T-helper 2 cell treated with Interferon-gamma antibody and Interleukin-4, amounts not matched to agents 5 μg/mL and 100 μg/mL, for 36 hours (primary cell): Measurements from ENCODE around the gene DUSP22.

Experiments
- DNase-seq: peaks from one replicate; pipeline ENCODE4 v3.0.0; 2021; ENCODE audit warnings: low spot score
- H3K27ac Mint-ChIP-seq: one replicate; pipeline ENCODE4 v1.8.0; 2021; ENCODE audit warnings: mild to moderate bottlenecking, mixed read lengths
- H3K27me3 Mint-ChIP-seq: one replicate; pipeline ENCODE4 v1.8.0; 2021; ENCODE audit warnings: low read depth, mixed read lengths
- H3K36me3 Mint-ChIP-seq: one replicate; pipeline ENCODE4 v1.8.0; 2021; ENCODE audit warnings: low read depth, mixed read lengths
- H3K4me1 Mint-ChIP-seq: one replicate; pipeline ENCODE4 v1.8.0; 2021; ENCODE audit warnings: low read depth, mixed read lengths
- H3K4me3 Mint-ChIP-seq: one replicate; pipeline ENCODE4 v1.8.0; 2022; ENCODE audit warnings: mild to moderate bottlenecking, moderate library complexity, mixed read lengths
- H3K9me3 Mint-ChIP-seq: one replicate; pipeline ENCODE4 v1.8.0; 2021; ENCODE audit warnings: mixed read lengths

DUSP22 gene

DNA sequence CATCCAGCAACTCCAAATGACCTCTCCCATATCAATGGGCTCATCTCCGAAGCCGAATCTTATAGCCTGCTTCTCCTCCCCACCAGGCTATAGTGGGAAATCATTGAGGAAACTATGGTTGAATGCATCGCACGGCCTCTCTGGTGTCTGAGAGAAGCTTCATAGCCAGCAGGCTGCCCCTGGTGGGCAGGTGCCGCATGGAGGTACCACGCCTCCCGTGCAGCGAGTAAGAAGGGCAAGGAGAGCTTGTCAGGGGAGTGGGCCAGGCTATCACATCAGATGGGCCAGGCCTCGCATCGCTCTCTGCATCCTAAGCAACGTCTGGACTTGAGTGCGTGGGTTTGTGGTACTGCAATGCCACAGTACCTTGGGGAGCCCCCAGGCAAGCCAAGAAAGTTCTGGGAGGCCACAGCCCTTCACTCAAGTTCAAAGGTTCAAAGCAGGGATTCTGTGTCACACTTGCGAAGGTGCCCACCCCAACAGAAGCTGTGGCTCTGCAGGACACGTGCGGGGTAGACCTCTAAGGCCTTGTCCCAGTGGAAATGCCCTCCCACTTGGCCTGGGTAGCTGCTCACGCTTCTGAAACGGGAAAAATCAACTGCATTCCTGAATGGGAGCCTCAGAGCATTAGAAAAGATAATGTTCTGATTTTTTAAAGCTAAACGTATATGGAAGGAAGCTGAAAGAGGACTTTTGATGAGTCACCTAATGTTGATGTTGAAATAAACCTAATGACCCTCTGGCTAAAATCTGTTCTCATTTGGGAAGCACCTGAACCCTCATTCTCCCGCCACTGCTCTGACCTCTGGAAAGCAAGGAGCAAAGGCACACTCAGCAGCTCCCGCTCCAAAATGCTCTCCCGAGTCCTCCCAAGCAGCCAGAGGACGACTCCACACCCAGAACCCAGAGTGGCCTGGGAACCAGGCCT lies 90.9 kb downstream of the DUSP22 start:
- no peaks in the 10 kb centered on the region for H3K36me3 Mint-ChIP-seq
- peaks cover 5% of the 10 kb centered on the region for H3K27me3 Mint-ChIP-seq
- H3K4me1 Mint-ChIP-seq: peaks cover 11% of the 10 kb centered on the region
- DNase-seq: no peak
- no peak overlapping the region for H3K4me3 Mint-ChIP-seq
- no peak overlapping the region for H3K27ac Mint-ChIP-seq
- no peaks in the 10 kb centered on the region for H3K9me3 Mint-ChIP-seq

DNA sequence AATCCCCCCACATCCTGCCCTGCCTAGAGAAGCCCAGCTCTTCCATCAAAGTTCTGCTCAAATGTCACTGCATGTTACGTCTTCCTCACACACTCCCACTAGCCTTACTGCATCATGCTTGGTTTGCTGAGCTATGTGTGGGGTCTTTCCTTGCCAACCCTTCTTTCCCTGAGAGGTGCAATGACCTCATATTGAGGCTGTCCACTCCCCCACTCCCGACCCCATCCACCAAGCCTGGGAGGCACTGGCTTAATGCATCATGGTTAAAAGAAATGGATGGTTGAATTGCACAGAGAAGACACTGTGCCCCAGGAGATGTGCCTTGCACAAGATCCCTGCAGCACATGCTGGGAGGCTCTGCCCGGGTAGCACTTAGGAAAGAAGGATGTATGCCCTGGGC lies 91.6 kb downstream of the DUSP22 start:
- H3K9me3 Mint-ChIP-seq: no peaks in the 10 kb centered on the region
- H3K27me3 Mint-ChIP-seq: peaks cover 5% of the 10 kb centered on the region
- no peak overlapping the region for H3K4me3 Mint-ChIP-seq
- DNase-seq: no peak
- peaks cover 16% of the 10 kb centered on the region for H3K4me1 Mint-ChIP-seq
- no peaks in the 10 kb centered on the region for H3K36me3 Mint-ChIP-seq
- H3K27ac Mint-ChIP-seq: no peak overlapping the region

DNA sequence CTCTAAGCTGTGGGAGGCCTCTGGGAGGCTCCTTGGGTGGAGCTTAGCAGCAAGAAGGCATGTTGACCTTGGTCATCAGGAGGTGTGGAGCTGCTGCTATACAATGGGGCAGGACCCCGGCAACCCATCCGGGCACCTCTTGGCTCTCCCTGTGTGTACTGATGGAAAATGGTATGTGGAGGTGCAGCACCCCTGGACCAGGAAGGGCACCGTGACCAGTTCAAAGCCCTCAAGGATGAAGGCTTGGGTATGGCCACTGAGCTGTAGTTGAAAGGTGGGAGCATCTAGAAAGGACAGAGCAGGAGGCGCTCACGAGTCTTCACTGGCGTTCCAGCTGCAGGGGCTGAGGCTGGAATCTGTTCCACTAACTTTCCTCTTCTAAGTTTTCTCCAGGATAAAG lies 92.6 kb downstream of the DUSP22 start:
- H3K9me3 Mint-ChIP-seq: no peaks in the 10 kb centered on the region
- peaks cover 5% of the 10 kb centered on the region for H3K27me3 Mint-ChIP-seq
- peaks cover 24% of the 10 kb centered on the region for H3K4me1 Mint-ChIP-seq
- no peak for DNase-seq
- no peak overlapping the region for H3K27ac Mint-ChIP-seq
- no peaks in the 10 kb centered on the region for H3K36me3 Mint-ChIP-seq
- no peak overlapping the region for H3K4me3 Mint-ChIP-seq

DNA sequence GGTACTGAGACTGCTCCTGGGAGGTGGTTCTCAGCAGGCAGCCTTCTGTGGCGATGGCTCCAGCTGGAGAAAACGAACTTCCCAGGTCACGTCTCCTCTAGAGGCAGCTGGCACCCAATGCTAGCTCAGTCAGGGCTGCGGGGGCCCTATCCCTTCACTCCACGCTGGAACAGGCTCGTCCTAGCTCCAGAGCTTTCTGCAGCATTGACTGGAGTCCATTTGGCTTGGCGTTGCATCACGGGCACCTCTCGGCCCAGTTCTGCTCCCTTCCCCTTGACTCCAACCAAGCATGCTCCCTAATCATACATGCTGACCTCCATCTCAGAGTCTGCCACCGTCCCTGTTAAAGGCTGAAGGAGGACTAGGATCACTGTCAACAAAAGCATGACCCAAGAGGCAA lies 93.3 kb downstream of the DUSP22 start:
- Mint-ChIP-seq H3K4me3 (no peak overlapping the region), H3K27me3 (peaks cover 2% of the 10 kb centered on the region), H3K27ac (no peak overlapping the region), H3K4me1 (peaks cover 27% of the 10 kb centered on the region), H3K9me3 (no peaks in the 10 kb centered on the region), H3K36me3 (no peaks in the 10 kb centered on the region)
- no peak for DNase-seq

DNA sequence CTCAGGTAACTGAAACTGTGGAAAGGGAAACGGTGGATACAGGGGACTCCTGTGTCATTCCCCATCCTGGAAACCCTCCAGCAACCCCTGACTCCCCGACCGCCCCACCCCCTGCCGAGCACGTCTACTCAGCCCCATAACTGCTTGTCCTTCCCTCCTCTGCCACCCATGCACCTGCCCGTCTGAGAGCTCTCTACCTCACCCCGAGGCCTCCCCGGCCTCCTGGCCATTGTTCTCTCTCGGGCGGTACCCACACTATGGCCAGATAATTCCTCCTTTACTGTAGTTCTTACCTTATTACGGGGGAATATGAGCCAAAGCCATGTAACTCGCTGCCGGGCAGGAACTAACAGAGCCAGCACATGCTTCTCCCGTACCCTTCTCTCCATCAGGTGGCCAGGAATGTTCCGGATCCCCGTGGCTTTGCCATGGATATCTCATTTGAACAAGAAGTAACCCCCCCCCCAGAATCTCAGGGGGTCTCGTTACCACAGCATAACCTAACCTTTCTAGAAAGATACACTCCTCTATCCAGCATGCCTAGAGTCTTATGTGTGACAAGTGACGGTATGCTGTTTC lies 94.5 kb downstream of the DUSP22 start:
- Mint-ChIP-seq H3K4me1 (peaks cover 31% of the 10 kb centered on the region), H3K4me3 (no peak overlapping the region), H3K36me3 (peaks cover 2% of the 10 kb centered on the region), H3K27ac (no peak overlapping the region), H3K27me3 (no peaks in the 10 kb centered on the region), H3K9me3 (no peaks in the 10 kb centered on the region)
- DNase-seq: no peak

DNA sequence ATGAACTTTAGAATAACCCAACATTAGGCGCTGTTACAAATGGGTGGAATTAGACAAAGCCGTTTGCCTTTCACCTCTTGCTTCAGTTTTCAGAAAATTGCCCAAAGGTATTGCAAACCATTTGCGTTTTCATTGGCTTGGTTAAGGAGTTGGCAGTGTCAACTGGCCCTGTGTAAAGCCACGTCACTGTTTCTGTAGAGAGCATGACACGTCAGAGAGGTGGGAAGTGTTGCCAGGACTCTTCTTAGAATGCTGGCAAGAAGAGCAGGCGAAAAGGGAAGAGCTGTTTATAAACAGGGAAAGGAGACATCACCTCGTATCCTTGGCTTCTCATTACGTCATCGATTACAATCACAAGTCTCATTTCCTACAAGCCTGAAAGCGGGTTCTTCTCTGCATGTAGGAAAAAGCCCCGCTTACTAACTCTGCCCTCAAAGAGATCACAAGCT lies 95.0 kb downstream of the DUSP22 start:
- DNase-seq: no peak
- Mint-ChIP-seq H3K9me3 (no peaks in the 10 kb centered on the region), H3K4me1 (peaks cover 29% of the 10 kb centered on the region), H3K27me3 (no peaks in the 10 kb centered on the region), H3K36me3 (peaks cover 2% of the 10 kb centered on the region), H3K4me3 (no peak overlapping the region), H3K27ac (no peak overlapping the region)

DNA sequence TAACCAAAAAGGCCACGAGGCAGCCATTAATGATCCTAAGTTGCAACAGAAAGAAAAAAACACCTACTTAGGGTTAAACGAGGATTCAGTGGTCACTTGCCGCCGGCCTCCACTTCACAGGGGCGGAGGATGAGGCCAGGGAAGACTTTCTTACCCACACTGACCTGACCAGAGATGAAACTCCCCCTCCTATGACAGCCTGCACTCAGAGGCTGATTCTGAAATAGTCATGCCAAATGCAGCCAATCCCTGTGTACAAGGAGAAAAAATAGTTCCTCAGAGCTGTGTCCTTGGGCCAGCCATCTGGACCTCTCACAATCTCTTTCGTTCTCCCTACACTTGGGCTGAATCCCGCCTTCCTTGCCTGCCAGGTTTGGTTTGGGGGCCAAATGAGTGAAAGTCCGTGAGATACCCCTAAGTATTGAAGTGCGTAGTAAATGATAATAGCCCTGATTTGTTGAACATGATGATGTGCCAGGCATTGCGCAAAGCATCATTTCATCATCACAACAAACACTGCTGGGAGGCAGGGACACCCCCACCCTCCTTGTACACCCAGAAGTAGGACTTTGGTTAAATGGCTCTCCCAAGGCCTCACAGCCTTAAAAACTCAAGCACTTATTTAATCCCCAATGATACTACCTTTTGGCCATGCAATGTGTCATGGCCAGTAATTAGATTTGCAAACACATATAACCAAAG lies 96.1 kb downstream of the DUSP22 start:
- peaks cover 11% of the 10 kb centered on the region for H3K36me3 Mint-ChIP-seq
- peaks cover 29% of the 10 kb centered on the region for H3K4me1 Mint-ChIP-seq
- no peaks in the 10 kb centered on the region for H3K27me3 Mint-ChIP-seq
- DNase-seq: no peak
- H3K27ac Mint-ChIP-seq: peak overlapping the region; percentile 6
- no peaks in the 10 kb centered on the region for H3K9me3 Mint-ChIP-seq
- H3K4me3 Mint-ChIP-seq: no peak overlapping the region

DNA sequence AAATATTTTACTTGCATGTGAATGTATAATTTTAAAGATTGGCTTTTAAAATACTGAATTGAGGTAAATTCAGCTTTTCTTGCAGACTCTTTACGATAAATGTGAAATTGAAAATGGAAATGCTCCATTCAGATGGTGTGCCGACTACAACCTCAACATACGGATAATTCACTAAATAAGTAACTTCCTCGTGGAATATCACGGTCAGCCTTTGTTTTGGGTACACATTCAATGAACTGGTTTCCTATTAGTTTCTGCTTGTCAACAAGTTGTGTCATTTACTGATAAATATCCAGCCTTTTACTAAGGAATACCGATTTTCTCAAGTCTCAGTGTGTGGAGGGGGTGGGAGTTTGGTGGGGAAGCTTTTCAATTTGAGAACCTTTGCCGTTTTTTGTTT lies 96.9 kb downstream of the DUSP22 start:
- Mint-ChIP-seq H3K4me1 (peaks cover 33% of the 10 kb centered on the region), H3K27me3 (no peaks in the 10 kb centered on the region), H3K36me3 (peaks cover 17% of the 10 kb centered on the region), H3K4me3 (peak overlapping the region; percentile 93), H3K27ac (peak overlapping the region; percentile 98), H3K9me3 (no peaks in the 10 kb centered on the region)
- DNase-seq: no peak

DNA sequence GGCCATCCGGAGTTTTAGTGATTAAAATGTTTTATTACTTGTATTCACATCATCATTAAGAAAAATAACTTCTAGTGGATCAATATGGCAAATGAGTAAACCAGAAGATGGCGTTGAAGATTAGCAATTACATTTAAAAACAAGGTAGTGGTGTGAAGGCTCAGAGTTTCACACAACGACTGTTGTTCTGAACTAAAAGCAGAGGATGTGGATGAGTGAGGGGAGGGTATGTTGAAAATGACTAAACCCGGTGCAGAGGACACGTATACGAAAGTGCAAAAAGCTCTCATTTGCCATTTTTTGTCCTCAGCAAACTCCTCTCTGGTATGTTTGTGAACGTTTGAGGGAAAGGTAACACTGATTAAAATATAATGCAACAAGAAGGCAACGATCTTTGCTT lies 97.3 kb downstream of the DUSP22 start:
- DNase-seq: peak; percentile 71
- Mint-ChIP-seq H3K27me3 (no peaks in the 10 kb centered on the region), H3K4me3 (peak overlapping the region; percentile 93), H3K36me3 (peaks cover 21% of the 10 kb centered on the region), H3K9me3 (no peaks in the 10 kb centered on the region), H3K27ac (peak overlapping the region; percentile 98), H3K4me1 (peaks cover 33% of the 10 kb centered on the region)

DNA sequence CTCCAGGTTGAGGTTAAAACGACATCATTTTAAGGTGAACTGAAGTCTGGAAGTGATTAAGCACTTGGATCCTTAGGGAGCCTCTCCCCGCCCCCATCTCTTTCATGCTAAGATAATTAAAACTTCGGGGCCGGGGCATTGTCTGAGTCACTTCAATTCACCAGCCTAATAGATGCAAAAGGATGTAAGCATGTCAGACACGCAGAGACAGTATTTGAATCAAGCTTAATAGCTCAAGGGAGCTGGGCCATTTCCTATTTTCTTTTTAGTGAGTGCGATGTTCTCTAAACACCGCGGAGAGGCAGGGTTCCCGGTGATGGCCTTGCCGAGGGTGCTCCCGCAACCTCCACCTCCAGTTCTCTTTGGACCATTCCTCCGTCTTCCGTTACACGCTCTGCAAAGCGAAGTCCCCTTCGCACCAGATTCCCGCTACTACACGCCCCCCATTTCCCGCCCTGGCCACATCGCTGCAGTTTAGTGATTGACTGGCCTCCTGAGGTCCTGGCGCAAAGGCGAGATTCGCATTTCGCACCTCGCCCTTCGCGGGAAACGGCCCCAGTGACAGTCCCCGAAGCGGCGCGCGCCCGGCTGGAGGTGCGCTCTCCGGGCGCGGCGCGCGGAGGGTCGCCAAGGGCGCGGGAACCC lies 98.7 kb downstream of the DUSP22 start:
- DNase-seq: peak; percentile 59

DNA sequence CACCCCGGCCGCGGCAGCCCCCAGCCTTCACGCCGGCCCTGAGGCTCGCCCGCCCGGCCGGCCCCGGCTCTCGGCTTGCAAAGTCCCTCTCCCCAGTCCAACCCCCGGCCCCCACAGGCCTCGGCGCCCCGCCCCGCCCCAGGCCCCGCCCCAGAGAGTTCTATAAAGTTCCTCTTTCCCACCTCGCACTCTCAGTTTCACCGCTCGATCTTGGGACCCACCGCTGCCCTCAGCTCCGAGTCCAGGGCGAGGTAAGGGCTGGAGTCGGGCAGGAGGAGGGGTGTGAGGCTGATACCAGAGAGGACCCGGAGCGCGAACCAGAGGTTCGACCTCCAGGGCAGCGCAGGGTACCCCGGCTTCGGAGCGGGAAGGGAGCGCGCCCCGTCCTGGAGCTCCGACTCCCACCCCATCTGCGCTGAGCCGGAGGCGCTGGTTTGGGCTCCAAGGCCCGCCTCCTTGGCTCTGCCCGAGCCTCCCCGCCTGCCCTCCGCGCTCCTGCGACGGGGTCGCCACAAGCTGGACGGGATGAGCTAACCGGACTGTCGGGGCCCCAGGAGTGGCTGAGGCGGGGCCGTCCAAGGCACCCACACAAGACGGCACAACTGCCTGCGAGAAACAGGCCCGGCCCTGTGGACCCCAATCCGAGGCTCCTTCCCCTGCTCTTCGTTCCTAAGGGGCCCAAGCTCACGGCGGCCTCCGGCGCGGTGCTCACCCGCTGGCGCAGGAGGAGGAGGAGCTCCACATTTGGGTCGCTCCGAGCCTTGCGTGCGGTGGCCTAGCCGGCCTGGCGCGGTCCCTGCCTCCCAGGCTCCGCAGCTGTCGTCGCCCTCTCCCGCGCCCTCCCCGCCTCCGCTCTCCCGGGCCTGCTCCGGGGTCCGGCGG lies 99.5 kb downstream of the DUSP22 start, which contains the start of gene IRF4:
Gene IRF4 (plus strand): TSS at position 194 of the 882 bp plus-strand sequence. CDS start 1,401 bp downstream, outside the sequence.
- peaks cover 48% of the 10 kb centered on the region for H3K4me1 Mint-ChIP-seq
- peak within 1 kb of the TSS; percentile 98 for H3K27ac Mint-ChIP-seq
- peak within 1 kb of the TSS; percentile 97 for H3K4me3 Mint-ChIP-seq
- peak; percentile 79 for DNase-seq
- H3K9me3 Mint-ChIP-seq: no peaks in the 10 kb centered on the region
- H3K36me3 Mint-ChIP-seq: peaks cover 38% of the 10 kb centered on the region
- H3K27me3 Mint-ChIP-seq: no peaks in the 10 kb centered on the region

More for the DNA sequence above, 98.7 kb downstream of the DUSP22 start:
- H3K36me3 Mint-ChIP-seq: peaks cover 35% of the 10 kb centered on the region
- no peaks in the 10 kb centered on the region for H3K27me3 Mint-ChIP-seq
- peak overlapping the region; percentile 98 for H3K27ac Mint-ChIP-seq
- no peaks in the 10 kb centered on the region for H3K9me3 Mint-ChIP-seq
- H3K4me3 Mint-ChIP-seq: peak overlapping the region; percentile 93
- H3K4me1 Mint-ChIP-seq: peaks cover 46% of the 10 kb centered on the region

DNA sequence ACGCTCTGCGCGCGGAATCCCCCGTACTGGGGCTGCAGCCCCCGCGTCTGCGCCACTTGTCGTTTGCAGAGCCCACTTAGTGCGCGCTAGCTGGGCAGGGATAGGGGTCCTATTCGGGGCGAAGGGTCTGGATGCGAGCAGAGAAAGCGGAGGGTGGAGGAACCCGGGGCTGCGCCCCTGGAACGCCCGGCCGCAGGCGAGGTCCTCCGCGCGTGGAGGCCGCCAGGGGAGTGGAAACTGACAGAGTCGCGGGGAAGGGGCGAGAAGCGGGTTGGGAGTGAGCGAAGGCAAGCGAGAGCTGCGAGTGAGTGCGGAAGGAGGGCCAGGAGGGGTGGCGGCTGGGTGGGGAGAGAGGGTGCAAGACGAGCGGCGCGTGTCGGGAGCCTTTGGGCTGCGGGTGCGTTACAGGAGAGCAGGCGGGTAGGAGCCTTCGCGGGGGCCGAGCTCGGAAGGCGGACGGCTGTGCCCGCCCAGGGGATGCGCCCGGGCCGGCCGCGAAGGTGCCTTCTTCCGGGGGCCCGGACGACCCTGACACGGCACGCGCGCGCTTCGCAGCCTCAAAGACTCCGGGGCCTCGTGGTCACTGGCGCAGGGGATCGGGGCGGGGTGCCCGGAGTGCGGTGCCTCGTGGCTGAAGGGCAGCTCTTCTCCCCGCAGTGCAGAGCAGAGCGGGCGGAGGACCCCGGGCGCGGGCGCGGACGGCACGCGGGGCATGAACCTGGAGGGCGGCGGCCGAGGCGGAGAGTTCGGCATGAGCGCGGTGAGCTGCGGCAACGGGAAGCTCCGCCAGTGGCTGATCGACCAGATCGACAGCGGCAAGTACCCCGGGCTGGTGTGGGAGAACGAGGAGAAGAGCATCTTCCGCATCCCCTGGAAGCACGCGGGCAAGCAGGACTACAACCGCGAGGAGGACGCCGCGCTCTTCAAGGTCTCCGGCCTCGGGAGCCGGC lies 100.4 kb downstream of the DUSP22 start:
- peaks cover 47% of the 10 kb centered on the region for H3K36me3 Mint-ChIP-seq
- peak overlapping the region; percentile 97 for H3K4me3 Mint-ChIP-seq
- H3K9me3 Mint-ChIP-seq: no peaks in the 10 kb centered on the region
- no peaks in the 10 kb centered on the region for H3K27me3 Mint-ChIP-seq
- peaks cover 57% of the 10 kb centered on the region for H3K4me1 Mint-ChIP-seq
- H3K27ac Mint-ChIP-seq: peak overlapping the region; percentile 98
- peak; percentile 37 for DNase-seq
